A549 (cell line): Measurements from ENCODE around the gene KRT79. TPM values are rescaled to one million over a fixed set of nuclear protein-coding genes. Genes with fewer than 3 reads are reported as not detected.

Experiments
- ATAC-seq, 2 experiments: fragments of 200-7000 bp in 1 of 2; fragments of >200 bp in 1 of 2; cut with Nextera tagmentation in 1 of 2; cut with Tn5 transposase in 1 of 2; 3 replicates each; pipeline versions ENCODE4 v1.8.0 to v1.9.1; 2018 to 2020; ENCODE audit warnings: mild to moderate bottlenecking in 1 of 2, moderate library complexity in 1 of 2
- CTCF ChIA-PET: fragments of 300-600 bp; sonication (Branson Sonifier 250); formaldehyde crosslinking; extraction: SDS; loops from one replicate; lab custom pipeline; 2021; ENCODE audit warnings: antibody characterized with exemption, inconsistent platforms; lab: Yijun Ruan, JAX
- POLR2A ChIA-PET: fragments of 350-600 bp; formaldehyde crosslinking; extraction: SDS; loops from one replicate; lab custom pipeline; 2021; ENCODE audit warnings: antibody characterized with exemption, inconsistent platforms; lab: Yijun Ruan, JAX
- DNase-seq, 2 experiments: peaks; one replicate each; pipeline versions ENCODE4 v3.0.0 to v3.0.0-alpha.2; 2011 to 2016; ENCODE audit warnings: low read depth in 1 of 2, low spot score in 1 of 2
- FAIRE-seq: peaks from 2 replicates; lab custom pipeline; 2011; peaks lifted over from hg19 to GRCh38; lab: Jason Lieb, UNC
- H3K27ac ChIP-seq, 2 experiments: fragments of >200 bp; sonication (Bioruptor Twin); formaldehyde crosslinking; 3 replicates each; pipeline ENCODE4 v1.5.1; 2016 to 2017
- H3K4me1 ChIP-seq: fragments of >200 bp; sonication (Bioruptor Twin); formaldehyde crosslinking; 3 replicates; pipeline ENCODE4 v1.6.1; 2016
- H3K4me2 ChIP-seq: fragments of >200 bp; sonication (Bioruptor Twin); formaldehyde crosslinking; 3 replicates; pipeline ENCODE4 v1.6.1; 2016
- H3K4me3 ChIP-seq: fragments of >200 bp; sonication (Bioruptor Twin); formaldehyde crosslinking; 3 replicates; pipeline ENCODE4 v1.5.1; 2016
- H3K9me3 ChIP-seq: fragments of >200 bp; sonication (Bioruptor Twin); formaldehyde crosslinking; 3 replicates; pipeline ENCODE4 v1.6.1; 2016
- CHD4 ChIP-seq: fragments of 200-600 bp; sonication (generic); IDR thresholded peaks from 2 replicates; pipeline ENCODE4 v1.6.1; 2016; ENCODE audit warnings: antibody characterized with exemption, mild to moderate bottlenecking, borderline replicate concordance
- FOSB ChIP-seq: fragments of 250-450 bp; sonication (Bioruptor Pico); IDR thresholded peaks from 2 replicates; pipeline ENCODE4 v1.5.0; 2020; ENCODE audit warnings: mild to moderate bottlenecking, moderate library complexity
- GATA3 ChIP-seq: IDR thresholded peaks from 2 replicates; pipeline ENCODE4 v1.6.1; 2012; ENCODE audit warnings: borderline replicate concordance
- HDAC2 ChIP-seq: fragments of 200-600 bp; sonication (generic); IDR thresholded peaks from 2 replicates; pipeline ENCODE4 v1.6.1; 2016
- KDM5A ChIP-seq: fragments of 200-600 bp; sonication (generic); IDR thresholded peaks from 2 replicates; pipeline ENCODE4 v1.6.1; 2016; ENCODE audit warnings: antibody characterized with exemption, mild to moderate bottlenecking
- MYC ChIP-seq: IDR thresholded peaks from 2 replicates; pipeline ENCODE4 v1.6.1; 2012; ENCODE audit warnings: mild to moderate bottlenecking, inconsistent platforms, low read length, improper control_type of control experiment, borderline replicate concordance
- POLR2A ChIP-seq: IDR thresholded peaks from 2 replicates; pipeline ENCODE4 v1.6.1; 2012; ENCODE audit warnings: mild to moderate bottlenecking, low read length
- POLR2AphosphoS2 ChIP-seq: conservative IDR thresholded peaks from 2 replicates; pipeline ENCODE4 v1.6.1; 2012; ENCODE audit warnings: low read length, improper control_type of control experiment, inconsistent platforms
- RAD21 ChIP-seq, 2 experiments: fragments of >200 bp in 1 of 2; sonication (Bioruptor Twin) in 1 of 2; formaldehyde crosslinking in 1 of 2; IDR thresholded peaks in 1 of 2; conservative IDR thresholded peaks in 1 of 2; 2 replicates in 1 of 2; 3 replicates in 1 of 2; pipeline ENCODE4 v1.6.1; 2012 to 2018; ENCODE audit warnings: inconsistent platforms in 1 of 2
- RCOR1 ChIP-seq: fragments of 150-350 bp; IDR thresholded peaks from 2 replicates; pipeline ENCODE4 v1.6.1; 2014; ENCODE audit warnings: antibody characterized with exemption, low read length, low read depth
- RFX5 ChIP-seq: fragments of 450-650 bp; IDR thresholded peaks from 2 replicates; pipeline ENCODE4 v1.7.1; 2014; ENCODE audit warnings: antibody characterized with exemption, mild to moderate bottlenecking, moderate library complexity
- SREBF2 ChIP-seq: fragments of 450-650 bp; IDR thresholded peaks from 2 replicates; pipeline ENCODE4 v1.6.1; 2014; ENCODE audit warnings: mild to moderate bottlenecking, moderate library complexity
- ZNF302 ChIP-seq: fragments of 250-450 bp; sonication (Bioruptor Pico); IDR thresholded peaks from 2 replicates; pipeline ENCODE4 v1.9.0; 2021; ENCODE audit warnings: inconsistent platforms, mild to moderate bottlenecking, moderate library complexity
- WGBS: methylation state at CpG from one replicate; pipeline ENCODE4 v1.1.6; 2017; ENCODE audit errors: missing lambda C conversion rate; 5-methylcytosine and 5-hydroxymethylcytosine counted together
- polyA plus RNA-seq, 4 experiments: library from polyadenylated mRNA; depleted of rRNA in 3 of 4; stranded (reverse); fragments of >200 nt; fragmentation: RNase III in 1 of 4; extraction: RNeasy Plus Mini Kit Qiagen cat#74134 plus additional on column Dnase treatment in 1 of 4; gene quantifications; 2 replicates in 3 of 4; 3 replicates in 1 of 4; pipeline ENCODE4 v1.2.3, GENCODE V29; 2011 to 2017
- TF ChIP-seq, protein P1 (sequence below): fragments of 250-450 bp; sonication (Bioruptor Pico); IDR thresholded peaks from 2 replicates; pipeline ENCODE4 v1.5.0; 2020; ENCODE audit warnings: low read depth, mild to moderate bottlenecking, moderate library complexity
- TF ChIP-seq, protein P2 (sequence below): fragments of 200-600 bp; sonication (generic); IDR thresholded peaks from 2 replicates; pipeline ENCODE4 v1.6.1; 2016; ENCODE audit warnings: antibody characterized with exemption, mild to moderate bottlenecking, moderate library complexity
- TF ChIP-seq, protein P3 (sequence below): IDR thresholded peaks from 2 replicates; pipeline ENCODE4 v1.6.1; 2012
- TF ChIP-seq, protein P4 (sequence below): fragments of >200 bp; sonication (Bioruptor Twin); formaldehyde crosslinking; IDR thresholded peaks from 3 replicates; pipeline ENCODE4 v1.6.1; 2016

KRT79 gene
- polyA plus RNA-seq, 2 of the 4 experiments (the other 2 are of a cell fraction) = 0.05 TPM; not detected in 1

DNA sequence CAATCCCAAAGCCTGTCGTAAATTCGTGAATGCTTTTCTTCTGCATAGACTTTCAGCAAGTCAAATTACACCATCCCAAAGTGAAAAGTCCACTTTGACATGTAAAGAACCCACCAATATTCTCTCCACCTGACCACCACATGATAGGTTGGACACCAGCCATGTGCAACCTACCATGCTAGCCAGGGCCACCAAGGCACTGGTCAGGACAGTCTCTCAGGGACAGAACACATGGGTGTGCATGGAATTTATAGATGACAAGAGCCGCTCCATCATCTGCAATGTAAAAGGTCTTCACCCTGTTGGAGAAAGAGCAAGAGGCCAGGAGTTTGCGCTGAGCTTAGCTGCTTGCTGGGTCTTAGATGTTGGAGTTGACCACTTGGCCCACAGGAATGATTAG is 51.6 kb downstream of the KRT79 start:
- TF ChIP-seq, protein P1, sequence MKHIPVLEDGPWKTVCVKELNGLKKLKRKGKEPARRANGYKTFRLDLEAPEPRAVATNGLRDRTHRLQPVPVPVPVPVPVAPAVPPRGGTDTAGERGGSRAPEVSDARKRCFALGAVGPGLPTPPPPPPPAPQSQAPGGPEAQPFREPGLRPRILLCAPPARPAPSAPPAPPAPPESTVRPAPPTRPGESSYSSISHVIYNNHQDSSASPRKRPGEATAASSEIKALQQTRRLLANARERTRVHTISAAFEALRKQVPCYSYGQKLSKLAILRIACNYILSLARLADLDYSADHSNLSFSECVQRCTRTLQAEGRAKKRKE (CRISPR knock-in tag) = no peak
- TF ChIP-seq RCOR1 = no peak
- DNase-seq (no peak), FAIRE-seq (no peak), ATAC-seq (no peak)
- no peaks in the 10 kb centered on the region for H3K9me3 ChIP-seq
- no peak overlapping the region for H3K4me3 ChIP-seq
- H3K27ac ChIP-seq = no peak overlapping the region
- H3K4me1 ChIP-seq = no peaks in the 10 kb centered on the region
- WGBS = 90% methylated on average over 4 of the region's 4 CpGs
- POLR2A ChIA-PET = no interaction called here
- no peak overlapping the region for H3K4me2 ChIP-seq
- CTCF ChIA-PET = no interaction called here

DNA sequence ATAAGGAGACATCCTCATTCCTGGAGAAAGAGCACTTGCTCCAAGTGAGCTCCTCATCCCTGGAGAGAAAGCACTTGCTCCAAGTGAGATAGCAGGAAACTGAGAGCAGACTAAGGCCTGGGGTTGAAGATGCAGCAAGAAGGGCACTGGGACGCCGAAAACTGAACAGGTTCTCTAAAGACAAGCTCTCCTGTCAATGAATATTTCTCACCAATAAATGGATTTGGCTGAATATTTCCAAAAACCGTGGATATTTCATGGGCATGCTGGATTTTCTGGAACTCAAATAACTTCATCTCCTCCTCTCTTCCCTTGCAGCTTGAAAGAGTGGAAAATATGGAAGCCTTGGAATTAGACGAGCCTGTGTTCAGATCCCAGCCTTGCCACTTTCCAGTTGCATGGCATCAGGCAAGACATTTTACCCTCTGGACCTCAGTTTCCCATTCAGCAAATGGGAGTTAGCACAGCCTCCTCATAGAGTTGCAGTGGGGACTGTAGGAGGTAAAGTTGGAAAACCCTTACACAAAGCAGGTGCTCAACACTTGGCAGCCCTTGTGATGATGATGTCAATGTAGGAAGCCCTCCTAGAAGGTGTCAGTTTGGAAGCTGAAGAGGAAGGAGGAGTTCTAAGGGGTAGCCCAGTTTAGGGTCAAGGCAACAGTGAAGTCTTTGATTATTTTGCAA is 52.6 kb downstream of the KRT79 start:
- no peak overlapping the region for H3K27ac ChIP-seq
- DNase-seq (no peak), ATAC-seq (no peak)
- no peaks in the 10 kb centered on the region for H3K4me1 ChIP-seq
- TF ChIP-seq ZNF302 (CRISPR knock-in tag) (no peak), POLR2AphosphoS2 (no peak), POLR2A (no peak), KDM5A (no peak), RFX5 (no peak), GATA3 (no peak), SREBF2 (no peak), FOSB (CRISPR knock-in tag) (no peak), CHD4 (no peak), HDAC2 (no peak), MYC (no peak), RAD21 (conservative IDR thresholded peaks at IDR 0.05 in 1 of 2, IDR thresholded peaks at IDR 0.05 in 1 of 2) (no peak)
- TF ChIP-seq, protein P2, sequence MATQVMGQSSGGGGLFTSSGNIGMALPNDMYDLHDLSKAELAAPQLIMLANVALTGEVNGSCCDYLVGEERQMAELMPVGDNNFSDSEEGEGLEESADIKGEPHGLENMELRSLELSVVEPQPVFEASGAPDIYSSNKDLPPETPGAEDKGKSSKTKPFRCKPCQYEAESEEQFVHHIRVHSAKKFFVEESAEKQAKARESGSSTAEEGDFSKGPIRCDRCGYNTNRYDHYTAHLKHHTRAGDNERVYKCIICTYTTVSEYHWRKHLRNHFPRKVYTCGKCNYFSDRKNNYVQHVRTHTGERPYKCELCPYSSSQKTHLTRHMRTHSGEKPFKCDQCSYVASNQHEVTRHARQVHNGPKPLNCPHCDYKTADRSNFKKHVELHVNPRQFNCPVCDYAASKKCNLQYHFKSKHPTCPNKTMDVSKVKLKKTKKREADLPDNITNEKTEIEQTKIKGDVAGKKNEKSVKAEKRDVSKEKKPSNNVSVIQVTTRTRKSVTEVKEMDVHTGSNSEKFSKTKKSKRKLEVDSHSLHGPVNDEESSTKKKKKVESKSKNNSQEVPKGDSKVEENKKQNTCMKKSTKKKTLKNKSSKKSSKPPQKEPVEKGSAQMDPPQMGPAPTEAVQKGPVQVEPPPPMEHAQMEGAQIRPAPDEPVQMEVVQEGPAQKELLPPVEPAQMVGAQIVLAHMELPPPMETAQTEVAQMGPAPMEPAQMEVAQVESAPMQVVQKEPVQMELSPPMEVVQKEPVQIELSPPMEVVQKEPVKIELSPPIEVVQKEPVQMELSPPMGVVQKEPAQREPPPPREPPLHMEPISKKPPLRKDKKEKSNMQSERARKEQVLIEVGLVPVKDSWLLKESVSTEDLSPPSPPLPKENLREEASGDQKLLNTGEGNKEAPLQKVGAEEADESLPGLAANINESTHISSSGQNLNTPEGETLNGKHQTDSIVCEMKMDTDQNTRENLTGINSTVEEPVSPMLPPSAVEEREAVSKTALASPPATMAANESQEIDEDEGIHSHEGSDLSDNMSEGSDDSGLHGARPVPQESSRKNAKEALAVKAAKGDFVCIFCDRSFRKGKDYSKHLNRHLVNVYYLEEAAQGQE = no peak
- TF ChIP-seq, protein P3, sequence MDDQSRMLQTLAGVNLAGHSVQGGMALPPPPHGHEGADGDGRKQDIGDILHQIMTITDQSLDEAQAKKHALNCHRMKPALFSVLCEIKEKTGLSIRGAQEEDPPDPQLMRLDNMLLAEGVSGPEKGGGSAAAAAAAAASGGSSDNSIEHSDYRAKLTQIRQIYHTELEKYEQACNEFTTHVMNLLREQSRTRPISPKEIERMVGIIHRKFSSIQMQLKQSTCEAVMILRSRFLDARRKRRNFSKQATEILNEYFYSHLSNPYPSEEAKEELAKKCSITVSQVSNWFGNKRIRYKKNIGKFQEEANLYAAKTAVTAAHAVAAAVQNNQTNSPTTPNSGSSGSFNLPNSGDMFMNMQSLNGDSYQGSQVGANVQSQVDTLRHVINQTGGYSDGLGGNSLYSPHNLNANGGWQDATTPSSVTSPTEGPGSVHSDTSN = no peak
- TF ChIP-seq, protein P4, sequence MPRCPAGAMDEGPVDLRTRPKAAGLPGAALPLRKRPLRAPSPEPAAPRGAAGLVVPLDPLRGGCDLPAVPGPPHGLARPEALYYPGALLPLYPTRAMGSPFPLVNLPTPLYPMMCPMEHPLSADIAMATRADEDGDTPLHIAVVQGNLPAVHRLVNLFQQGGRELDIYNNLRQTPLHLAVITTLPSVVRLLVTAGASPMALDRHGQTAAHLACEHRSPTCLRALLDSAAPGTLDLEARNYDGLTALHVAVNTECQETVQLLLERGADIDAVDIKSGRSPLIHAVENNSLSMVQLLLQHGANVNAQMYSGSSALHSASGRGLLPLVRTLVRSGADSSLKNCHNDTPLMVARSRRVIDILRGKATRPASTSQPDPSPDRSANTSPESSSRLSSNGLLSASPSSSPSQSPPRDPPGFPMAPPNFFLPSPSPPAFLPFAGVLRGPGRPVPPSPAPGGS = no peak
- TF ChIP-seq, protein P1 (CRISPR knock-in tag) = no peak
- TF ChIP-seq, all 56 proteins: peak for 0
- H3K9me3 ChIP-seq = no peaks in the 10 kb centered on the region
- H3K4me3 ChIP-seq = no peak overlapping the region
- CTCF ChIA-PET = interaction anchor here (1.0 to 3.9 kb wide), 4 partner anchors 10 to 79 kb away, joined by 3 to 13 read pairs (median 5); no protein-coding TSS in a partner anchor
- H3K4me2 ChIP-seq = no peak overlapping the region
- 45% methylated on average over 4 of the region's 4 CpGs for WGBS
- FAIRE-seq = no peak
- POLR2A ChIA-PET = no interaction called here
